Umbilical cord (tissue), 2 donors: ENCODE measurements around the gene CLASP1. TPM values are rescaled to one million over a fixed set of nuclear protein-coding genes. Genes with fewer than 3 reads are reported as not detected.

Source experiments
- DNase-seq: peaks from one replicate; pipeline ENCODE4 v3.0.0-alpha.2; 2015; ENCODE audit warnings: low spot score
- total RNA-seq: library from RNA; depleted of rRNA; stranded (reverse); fragments of >200 nt; gene quantifications from one replicate; pipeline ENCODE4 v1.2.3, GENCODE V29; 2014; ENCODE audit warnings: low replicate concordance; ENCODE audit not compliant: insufficient read depth

CLASP1 gene
- total RNA-seq, 1 donor from 2014 or later, result 38.8 TPM

DNA sequence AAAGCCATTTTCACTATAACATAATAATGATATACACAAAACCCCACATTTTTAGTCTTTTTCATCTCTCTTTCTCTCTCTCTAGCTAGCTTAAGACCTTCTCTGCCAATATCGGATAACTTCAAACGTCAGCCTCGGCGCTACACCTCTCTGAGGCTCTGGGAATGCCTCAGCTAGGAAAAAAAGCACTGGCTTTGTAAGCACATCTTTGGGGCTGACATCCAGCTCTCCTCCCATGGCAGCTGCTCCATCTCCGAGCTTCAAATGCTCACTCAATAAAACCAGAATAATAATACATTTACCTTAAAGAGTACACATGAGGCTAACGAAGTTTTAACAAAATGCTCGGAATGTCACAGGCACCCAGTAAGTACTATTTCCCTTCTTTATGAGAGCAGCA, 107.8 kb downstream of the CLASP1 start:
- DNase-seq, result no peak

- no peak for DNase-seq
Observed at GRCh38 chr2:121539750-121540469, 109.4 kb downstream of the CLASP1 start.

DNA sequence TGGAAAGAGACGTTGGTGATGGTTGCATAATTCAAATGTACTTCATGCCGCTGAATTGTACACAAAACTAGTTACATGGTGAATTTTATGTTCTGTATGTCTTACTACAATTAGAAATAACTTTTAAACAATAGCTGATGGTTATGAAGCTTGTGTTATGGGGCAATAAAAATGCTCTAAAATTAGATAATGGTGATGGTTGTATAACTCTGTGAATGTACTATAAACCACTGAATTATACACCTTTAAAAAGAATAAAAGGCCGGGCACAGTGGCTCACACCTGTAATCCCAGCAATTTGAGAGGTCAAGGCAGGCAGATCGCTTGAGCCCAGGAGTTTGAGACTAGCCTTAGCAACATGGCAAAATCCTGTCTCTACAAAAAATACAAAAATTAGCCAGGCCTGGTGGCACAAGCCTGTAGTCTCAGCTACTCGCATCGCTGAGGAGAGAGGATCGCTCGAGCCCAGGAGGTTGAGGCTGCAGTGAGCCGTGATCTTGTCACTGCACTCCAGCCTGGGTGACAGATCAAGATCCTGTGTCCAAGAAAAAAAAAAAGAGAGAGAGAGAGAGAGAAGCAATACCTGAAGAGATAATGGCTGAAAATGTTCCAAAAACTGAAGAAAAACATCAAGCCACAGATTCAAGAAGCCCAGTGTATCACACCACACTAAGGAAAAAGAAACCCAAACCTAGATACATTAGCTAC, 112.3 kb downstream of the CLASP1 start:
- DNase-seq, result no peak

GRCh38 chr2:121536347-121536746, 112.9 kb downstream of the CLASP1 start:
- no peak for DNase-seq

DNA sequence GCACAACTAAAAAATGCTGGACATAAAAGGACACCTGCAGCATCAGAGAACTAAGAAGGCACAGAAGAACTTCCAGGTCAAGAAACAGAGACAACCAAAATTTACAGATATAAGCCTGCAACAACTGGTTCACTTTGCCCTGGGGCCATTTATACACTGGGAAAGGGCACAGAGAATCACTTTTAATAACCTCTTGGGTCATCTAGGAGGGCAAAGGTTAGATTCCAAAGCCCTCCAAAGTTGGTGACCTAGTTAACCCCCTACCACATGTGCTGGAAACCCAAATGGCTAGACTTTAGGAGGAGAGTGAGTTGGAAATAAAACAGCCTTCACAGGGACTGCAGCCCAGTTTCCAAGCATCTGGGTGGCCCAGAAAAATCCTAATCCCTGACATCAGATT, 115.3 kb downstream of the CLASP1 start:
- DNase-seq, result peak; percentile 21

GRCh38 chr2:121532894-121533293, 116.4 kb downstream of the CLASP1 start:
- peak; percentile 20 for DNase-seq

DNA sequence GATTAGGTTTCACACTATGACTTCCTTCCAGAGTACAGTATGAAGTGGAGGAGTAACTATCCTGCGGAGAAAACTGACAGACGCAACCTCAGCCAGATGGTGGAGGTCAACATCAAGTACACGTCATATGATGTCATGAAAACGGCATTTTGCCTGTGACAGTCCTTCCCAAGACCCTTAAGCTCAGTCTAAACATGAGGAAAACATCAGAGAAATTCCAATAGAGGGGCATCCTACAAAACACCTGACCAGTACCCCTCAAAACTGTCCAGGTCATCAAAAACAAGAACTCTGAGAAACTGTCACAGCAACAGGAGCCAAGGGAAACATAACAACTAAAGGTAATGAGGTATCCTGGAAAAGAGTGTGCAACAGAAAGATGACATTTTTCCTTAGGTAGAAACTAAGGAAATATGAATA, 116.9 kb downstream of the CLASP1 start:
- DNase-seq, result no peak

GRCh38 chr2:121530212-121530705, 119.0 kb downstream of the CLASP1 start:
- peak; percentile 92 for DNase-seq

DNA sequence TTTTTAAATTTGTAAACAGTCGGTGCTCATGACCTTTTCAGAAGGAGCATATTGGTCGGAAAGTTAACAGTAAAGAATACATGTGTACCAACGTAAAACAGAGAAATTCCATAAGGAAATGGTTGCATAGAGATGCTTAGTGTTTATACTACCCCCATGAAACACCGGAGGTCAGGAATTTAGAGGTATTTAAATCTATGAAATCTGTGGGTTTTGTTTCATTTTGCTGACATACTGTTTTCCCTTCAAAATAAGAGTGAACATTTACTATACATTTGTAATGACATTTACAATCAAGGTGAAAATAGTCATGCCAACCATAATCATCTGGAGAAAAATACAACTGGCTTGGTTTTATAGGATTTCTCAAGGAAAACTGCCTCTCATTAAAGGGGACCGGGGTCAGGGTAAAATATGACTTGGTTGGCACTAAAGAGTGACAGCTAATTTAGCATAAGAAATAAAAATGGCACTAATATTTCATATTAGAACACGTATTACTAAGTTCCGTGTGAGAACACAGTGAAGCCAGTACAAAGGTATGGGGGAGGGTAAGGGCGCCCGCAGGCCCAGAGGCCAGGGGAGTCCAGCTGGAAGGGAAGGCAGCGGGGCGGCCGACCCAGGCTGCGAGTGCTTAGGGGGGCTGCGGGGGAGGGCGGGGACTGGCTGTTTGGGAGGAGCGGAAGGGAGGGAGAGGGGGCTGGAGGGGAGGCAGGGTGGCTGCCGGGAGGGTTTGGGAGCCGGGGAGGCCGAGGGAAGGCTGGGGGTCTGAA, 119.6 kb downstream of the CLASP1 start:
- DNase-seq, result peak; percentile 83

- DNase-seq, result peak; percentile 64
Observed at GRCh38 chr2:121527009-121527682, 122.1 kb downstream of the CLASP1 start.

GRCh38 chr2:121524685-121525425, 124.4 kb downstream of the CLASP1 start:
- peak; percentile 66 for DNase-seq

- DNase-seq, result no peak
Observed at GRCh38 chr2:121521359-121521758, 127.9 kb downstream of the CLASP1 start.

DNA sequence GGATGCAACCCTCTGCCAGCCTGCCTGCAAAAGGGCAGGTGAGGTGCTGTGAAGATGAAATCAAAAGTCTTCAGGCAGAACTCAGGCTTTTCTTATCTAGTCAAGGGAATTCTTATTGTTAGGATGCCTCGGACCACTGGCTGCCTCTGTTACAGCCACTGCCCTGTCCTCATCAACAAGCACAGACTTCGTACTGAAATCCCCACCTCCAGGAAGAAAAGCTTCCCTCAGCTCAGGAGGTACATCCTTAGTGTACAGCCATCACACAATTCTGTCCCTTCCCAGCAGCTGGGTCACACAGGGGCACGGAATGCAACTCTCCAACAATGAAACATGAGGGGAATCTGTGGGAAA, 128.6 kb downstream of the CLASP1 start:
- no peak for DNase-seq

- DNase-seq, result no peak
Observed at GRCh38 chr2:121519732-121520640, 129.3 kb downstream of the CLASP1 start.

GRCh38 chr2:121519153-121519552, 130.1 kb downstream of the CLASP1 start:
- DNase-seq, result no peak

DNA sequence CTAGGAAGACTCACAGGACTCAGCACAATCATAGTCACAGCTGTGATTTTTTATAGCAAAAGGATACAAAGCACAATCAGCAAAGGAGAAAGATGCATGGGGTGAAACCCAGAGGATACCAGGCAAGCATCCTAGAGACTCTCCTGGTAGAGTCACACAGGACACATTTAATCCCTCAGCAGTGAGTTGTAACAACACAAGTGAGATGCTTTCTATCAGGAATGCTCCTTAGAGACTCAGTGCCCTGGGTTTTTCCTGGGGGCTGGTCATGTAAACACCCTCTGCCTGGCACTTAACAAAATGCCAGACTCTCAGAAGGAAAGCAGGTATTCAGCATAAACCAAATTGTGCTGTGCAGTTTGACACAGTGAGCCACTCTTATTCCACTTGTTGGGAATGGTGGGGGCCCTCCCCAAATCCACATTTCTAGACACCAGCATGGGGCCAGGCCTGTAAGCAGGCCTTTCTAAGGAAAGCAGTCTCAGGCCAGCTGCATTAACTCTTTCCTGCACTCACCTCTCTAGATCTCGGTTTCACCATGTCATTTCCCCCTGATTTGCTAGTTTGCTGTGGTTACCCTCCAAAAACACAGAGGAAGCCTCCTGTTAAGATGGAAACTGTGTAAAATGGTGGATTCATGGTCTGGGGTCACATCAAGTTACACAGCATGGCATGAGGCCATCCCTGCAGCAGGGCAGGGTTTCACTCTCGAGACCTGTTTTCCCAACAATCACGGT, 135.5 kb downstream of the CLASP1 start:
- DNase-seq, result no peak

- no peak for DNase-seq
Observed at GRCh38 chr2:121510857-121511256, 138.4 kb downstream of the CLASP1 start.

GRCh38 chr2:121506621-121507020, 142.6 kb downstream of the CLASP1 start:
- no peak for DNase-seq

- DNase-seq, result no peak
Observed at GRCh38 chr2:121505986-121506586, 143.2 kb downstream of the CLASP1 start.
